ENCODE measurements around the gene PPP2R5C. TPM values are rescaled to one million over a fixed set of nuclear protein-coding genes. Genes with fewer than 3 reads are reported as not detected.

Gene PPP2R5C
- total and polyA plus RNA-seq, 8 donors = 103 to 176 (median 112) TPM

GRCh38 chr14:101926620-101927019 lies 165.1 kb downstream of the PPP2R5C start:
- H3K27ac ChIP-seq = no peak overlapping the region
- TF ChIP-seq, protein P1, sequence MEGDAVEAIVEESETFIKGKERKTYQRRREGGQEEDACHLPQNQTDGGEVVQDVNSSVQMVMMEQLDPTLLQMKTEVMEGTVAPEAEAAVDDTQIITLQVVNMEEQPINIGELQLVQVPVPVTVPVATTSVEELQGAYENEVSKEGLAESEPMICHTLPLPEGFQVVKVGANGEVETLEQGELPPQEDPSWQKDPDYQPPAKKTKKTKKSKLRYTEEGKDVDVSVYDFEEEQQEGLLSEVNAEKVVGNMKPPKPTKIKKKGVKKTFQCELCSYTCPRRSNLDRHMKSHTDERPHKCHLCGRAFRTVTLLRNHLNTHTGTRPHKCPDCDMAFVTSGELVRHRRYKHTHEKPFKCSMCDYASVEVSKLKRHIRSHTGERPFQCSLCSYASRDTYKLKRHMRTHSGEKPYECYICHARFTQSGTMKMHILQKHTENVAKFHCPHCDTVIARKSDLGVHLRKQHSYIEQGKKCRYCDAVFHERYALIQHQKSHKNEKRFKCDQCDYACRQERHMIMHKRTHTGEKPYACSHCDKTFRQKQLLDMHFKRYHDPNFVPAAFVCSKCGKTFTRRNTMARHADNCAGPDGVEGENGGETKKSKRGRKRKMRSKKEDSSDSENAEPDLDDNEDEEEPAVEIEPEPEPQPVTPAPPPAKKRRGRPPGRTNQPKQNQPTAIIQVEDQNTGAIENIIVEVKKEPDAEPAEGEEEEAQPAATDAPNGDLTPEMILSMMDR (IDR thresholded peaks at IDR 0.05) = no peak
- H3K4me1 ChIP-seq = peaks cover 3 to 5% of the 10 kb centered on the region in 2 donors
- ATAC-seq (no peak), DNase-seq (no peak)
- H3K36me3 ChIP-seq = peaks cover 0 to 63% of the 10 kb centered on the region in 2 donors
- intact Hi-C loops (cut with DNase I) = no loop called here
- no peaks in the 10 kb centered on the region for H3K27me3 ChIP-seq
- H3K4me3 ChIP-seq = no peak overlapping the region
- H3K9me3 ChIP-seq = no peaks in the 10 kb centered on the region

DNA sequence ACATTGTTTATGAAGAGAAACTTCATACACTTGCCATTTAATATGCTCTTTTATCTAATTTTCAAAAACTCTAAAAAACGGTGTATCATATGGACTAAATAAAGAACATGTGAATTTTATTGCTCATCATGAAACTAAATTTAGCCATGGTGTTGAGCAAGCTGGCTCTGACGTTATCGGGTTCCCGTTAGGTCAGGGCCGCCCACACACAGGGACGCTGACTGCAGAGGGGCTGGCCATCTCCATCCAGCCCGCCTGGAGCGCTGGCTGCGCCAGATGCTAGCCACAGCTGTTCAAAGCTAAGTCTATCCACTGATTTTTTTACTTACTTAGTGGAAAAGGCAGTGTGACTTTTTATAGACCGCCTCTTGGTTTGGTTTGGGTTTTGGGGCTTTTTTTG lies 166.3 kb downstream of the PPP2R5C start:
- H3K27me3 ChIP-seq = no peaks in the 10 kb centered on the region
- H3K27ac ChIP-seq = peak overlapping the region in 1 of 2 donors; percentile 71
- H3K4me3 ChIP-seq = no peak overlapping the region
- intact Hi-C loops (cut with DNase I) = no loop called here
- peak; percentile 92 for ATAC-seq
- peaks cover 0 to 50% of the 10 kb centered on the region in 2 donors for H3K36me3 ChIP-seq
- TF ChIP-seq, protein P1 (IDR thresholded peaks at IDR 0.05) = no peak
- peak; percentile 83 to 95 (median 86) for DNase-seq
- H3K4me1 ChIP-seq = peaks cover 3 to 5% of the 10 kb centered on the region in 2 donors
- no peaks in the 10 kb centered on the region for H3K9me3 ChIP-seq

DNA sequence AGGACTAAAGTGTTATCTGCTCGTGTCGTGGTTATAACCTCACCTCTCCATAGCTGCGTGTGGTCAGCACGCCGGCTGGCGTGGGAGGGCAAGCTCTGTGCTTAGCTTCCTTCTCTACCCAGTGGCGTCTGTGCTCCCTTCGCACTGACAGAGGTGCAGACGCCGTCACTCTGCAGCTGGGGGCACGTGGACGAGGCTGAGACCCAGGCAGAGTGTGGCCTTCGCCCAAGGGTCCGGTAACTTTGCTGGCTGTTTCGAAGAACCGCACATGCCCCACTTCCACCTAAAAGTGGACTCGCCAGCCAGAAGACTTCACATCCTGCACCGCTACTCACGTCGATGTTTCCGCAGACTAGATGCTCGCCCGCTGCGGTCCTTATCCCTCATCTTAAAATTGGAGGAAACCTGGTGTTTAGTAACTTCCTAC lies 166.9 kb downstream of the PPP2R5C start:
- intact Hi-C loops (cut with DNase I) = no loop called here
- H3K9me3 ChIP-seq = no peaks in the 10 kb centered on the region
- DNase-seq (peak in 1 of 4 donors; percentile 61), ATAC-seq (peak; percentile 12)
- no peaks in the 10 kb centered on the region for H3K27me3 ChIP-seq
- H3K4me1 ChIP-seq = peaks cover 3 to 5% of the 10 kb centered on the region in 2 donors
- no peak overlapping the region for H3K4me3 ChIP-seq
- peak overlapping the region in 1 of 2 donors; percentile 46 for H3K27ac ChIP-seq
- peaks cover 0 to 44% of the 10 kb centered on the region in 2 donors for H3K36me3 ChIP-seq
- TF ChIP-seq, protein P1 (IDR thresholded peaks at IDR 0.05) = no peak

DNA sequence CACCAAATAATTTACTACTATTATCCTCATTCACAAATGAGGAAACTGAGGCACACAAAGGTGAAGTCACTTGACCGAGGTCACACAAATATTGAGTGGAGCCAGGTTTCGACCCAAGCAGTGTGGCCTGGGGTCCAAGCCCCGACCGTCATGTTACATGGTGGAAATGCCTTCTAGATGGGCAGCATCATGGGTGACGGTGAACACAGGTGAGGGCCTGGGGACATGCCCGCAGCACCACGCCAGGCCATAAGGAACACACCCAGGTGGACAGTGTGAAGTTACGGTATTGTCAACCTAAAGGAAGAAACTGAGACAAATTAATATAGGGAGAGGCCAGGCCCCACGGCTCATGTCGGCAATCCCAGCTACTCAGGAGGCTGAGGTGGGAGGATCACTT lies 167.6 kb downstream of the PPP2R5C start:
- H3K4me3 ChIP-seq = no peak overlapping the region
- DNase-seq = no peak
- TF ChIP-seq, protein P1 (IDR thresholded peaks at IDR 0.05) = no peak
- peaks cover 0 to 43% of the 10 kb centered on the region in 2 donors for H3K36me3 ChIP-seq
- H3K27me3 ChIP-seq = no peaks in the 10 kb centered on the region
- intact Hi-C loops (cut with DNase I) = no loop called here
- H3K9me3 ChIP-seq = no peaks in the 10 kb centered on the region
- ATAC-seq = no peak
- H3K27ac ChIP-seq = no peak overlapping the region
- peaks cover 3 to 5% of the 10 kb centered on the region in 2 donors for H3K4me1 ChIP-seq

DNA sequence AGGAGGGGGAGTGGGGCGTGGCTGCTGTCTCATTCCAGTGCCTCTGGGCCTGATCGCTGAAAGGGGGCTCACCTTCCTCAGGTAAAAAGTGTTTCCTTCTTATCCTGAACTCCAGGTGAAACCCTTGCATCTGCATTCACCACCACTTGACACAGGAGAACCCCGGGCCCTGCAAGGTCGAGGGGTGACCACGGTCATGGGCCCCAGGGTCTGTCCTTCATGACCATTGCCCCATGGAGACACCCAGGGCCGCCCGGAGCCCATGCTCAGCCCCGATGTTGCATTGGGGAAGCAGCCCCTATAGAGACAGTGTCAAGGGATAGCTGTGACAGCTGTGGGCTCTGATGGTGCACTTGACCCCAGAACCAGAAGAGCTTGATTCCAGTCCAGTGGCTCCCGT lies 168.4 kb downstream of the PPP2R5C start:
- Histone ChIP-seq H3K4me3 (no peak overlapping the region), H3K9me3 (no peaks in the 10 kb centered on the region), H3K4me1 (peaks cover 3 to 5% of the 10 kb centered on the region in 2 donors), H3K27ac (no peak overlapping the region), H3K36me3 (peaks cover 0 to 36% of the 10 kb centered on the region in 2 donors), H3K27me3 (no peaks in the 10 kb centered on the region)
- TF ChIP-seq, protein P1 (IDR thresholded peaks at IDR 0.05) = no peak
- intact Hi-C loops (cut with DNase I) = no loop called here
- DNase-seq (no peak), ATAC-seq (no peak)

All from left lung (tissue), 10 donors.